Upper lobe of right lung (tissue), 1 donor: Measurements from ENCODE around the gene SAMD4A. TPM values are rescaled to one million over a fixed set of nuclear protein-coding genes. Genes with fewer than 3 reads are reported as not detected.
A peak's percentile ranks its signal among the peaks of the same experiment; 100 is the strongest.

Source experiments
- ATAC-seq: fragments of 200-7000 bp; cut with Tn5 transposase; one replicate; pipeline ENCODE4 v1.9.1; 2020; ENCODE audit warnings: mild to moderate bottlenecking, moderate library complexity
- DNase-seq: peaks from one replicate; pipeline ENCODE4 v3.0.0-alpha.2; 2020
- H3K27ac ChIP-seq: fragments of 200-600 bp; one replicate; pipeline ENCODE4 v1.8.0; 2022
- H3K27me3 ChIP-seq: fragments of 200-600 bp; one replicate; pipeline ENCODE4 v1.8.0; 2022; ENCODE audit warnings: mild to moderate bottlenecking
- H3K36me3 ChIP-seq: fragments of 200-600 bp; one replicate; pipeline ENCODE4 v1.8.0; 2022
- H3K4me1 ChIP-seq: fragments of 200-600 bp; one replicate; pipeline ENCODE4 v1.8.0; 2022
- H3K4me3 ChIP-seq: fragments of 200-600 bp; one replicate; pipeline ENCODE4 v1.8.0; 2022; ENCODE audit warnings: mild to moderate bottlenecking
- H3K9me3 ChIP-seq: fragments of 200-600 bp; one replicate; pipeline ENCODE4 v1.8.0; 2022
- CTCF ChIP-seq: fragments of 200-600 bp; IDR thresholded peaks from one replicate; pipeline ENCODE4 v1.8.0; 2022; ENCODE audit warnings: antibody characterized with exemption
- intact Hi-C: fragments of 100-400 bp; cut with DNase I; formaldehyde crosslinking; loops from one replicate; pipeline ENCODE4 v1.11.0; 2022
- total RNA-seq: library from RNA; stranded (reverse); fragmentation: NEBNext Ultra II Directional; extraction: Animal tissue kit (Norgen Biotek cat#: 25700); gene quantifications from one replicate; pipeline ENCODE4 v1.2.1, GENCODE V29; 2021
- donor health status: DM: no; HTN: yes; CAD: no; lungs with severe emphysema.

Gene SAMD4A
- total RNA-seq, 1 donor from 2014 or later: 39.1 TPM

GRCh38 chr14:54674046-54674741, 107.3 kb downstream of the SAMD4A start:
- no peaks in the 10 kb centered on the region for H3K9me3 ChIP-seq
- no peak overlapping the region for H3K27ac ChIP-seq
- ATAC-seq: no peak
- no peaks in the 10 kb centered on the region for H3K36me3 ChIP-seq
- no peak for DNase-seq
- H3K4me1 ChIP-seq: peaks cover 9% of the 10 kb centered on the region
- no peak for TF ChIP-seq CTCF
- H3K4me3 ChIP-seq: no peak overlapping the region
- intact Hi-C loops: no loop called here
- no peaks in the 10 kb centered on the region for H3K27me3 ChIP-seq

DNA sequence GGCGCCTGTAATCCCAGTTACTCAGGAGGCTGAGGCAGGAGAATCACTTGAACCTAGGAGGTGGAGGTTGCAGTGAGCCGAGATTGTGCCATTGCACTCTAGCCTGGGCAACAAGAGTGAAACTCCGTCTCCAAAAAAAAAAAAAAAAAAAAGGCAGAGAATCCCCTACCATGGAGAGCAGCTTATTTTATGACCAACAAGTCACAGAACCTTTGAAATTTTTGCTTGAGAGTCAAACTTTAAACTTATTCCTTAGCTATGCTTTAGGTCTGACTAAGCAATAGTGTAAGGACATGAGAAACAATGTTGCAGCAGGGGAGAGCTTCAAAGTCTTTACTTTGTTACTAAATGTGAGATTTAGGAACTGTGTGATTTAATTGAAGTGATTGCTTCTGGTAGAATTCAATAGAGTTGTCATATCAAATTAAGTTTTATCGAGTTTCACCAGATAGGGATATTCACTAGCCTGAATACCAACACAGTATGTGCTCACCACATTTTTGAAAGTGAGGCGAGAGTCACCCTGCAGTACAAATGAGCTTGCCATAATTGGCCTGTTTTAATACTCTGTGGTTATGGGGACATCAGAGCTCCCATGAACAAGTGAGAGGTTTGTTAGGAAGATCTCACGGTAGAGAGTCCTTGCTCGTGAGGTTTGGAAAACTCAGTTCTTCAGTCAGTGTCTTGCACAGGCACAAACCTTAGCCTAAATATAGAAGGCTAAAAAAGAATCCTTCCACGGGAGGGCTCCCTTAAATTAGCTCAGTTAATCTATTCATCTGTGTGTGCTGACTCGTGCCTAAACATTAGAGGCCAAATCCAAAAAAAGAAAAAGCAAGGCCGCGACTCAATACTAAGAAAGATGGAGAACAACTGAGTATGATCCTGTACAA, 108.6 kb downstream of the SAMD4A start:
- DNase-seq (no peak), ATAC-seq (no peak)
- no peaks in the 10 kb centered on the region for H3K27me3 ChIP-seq
- no peak overlapping the region for H3K4me3 ChIP-seq
- peaks cover 6% of the 10 kb centered on the region for H3K4me1 ChIP-seq
- peak overlapping the region; percentile 17 for H3K27ac ChIP-seq
- no peaks in the 10 kb centered on the region for H3K9me3 ChIP-seq
- no peaks in the 10 kb centered on the region for H3K36me3 ChIP-seq
- TF ChIP-seq CTCF: no peak
- intact Hi-C loops: no loop called here

DNA sequence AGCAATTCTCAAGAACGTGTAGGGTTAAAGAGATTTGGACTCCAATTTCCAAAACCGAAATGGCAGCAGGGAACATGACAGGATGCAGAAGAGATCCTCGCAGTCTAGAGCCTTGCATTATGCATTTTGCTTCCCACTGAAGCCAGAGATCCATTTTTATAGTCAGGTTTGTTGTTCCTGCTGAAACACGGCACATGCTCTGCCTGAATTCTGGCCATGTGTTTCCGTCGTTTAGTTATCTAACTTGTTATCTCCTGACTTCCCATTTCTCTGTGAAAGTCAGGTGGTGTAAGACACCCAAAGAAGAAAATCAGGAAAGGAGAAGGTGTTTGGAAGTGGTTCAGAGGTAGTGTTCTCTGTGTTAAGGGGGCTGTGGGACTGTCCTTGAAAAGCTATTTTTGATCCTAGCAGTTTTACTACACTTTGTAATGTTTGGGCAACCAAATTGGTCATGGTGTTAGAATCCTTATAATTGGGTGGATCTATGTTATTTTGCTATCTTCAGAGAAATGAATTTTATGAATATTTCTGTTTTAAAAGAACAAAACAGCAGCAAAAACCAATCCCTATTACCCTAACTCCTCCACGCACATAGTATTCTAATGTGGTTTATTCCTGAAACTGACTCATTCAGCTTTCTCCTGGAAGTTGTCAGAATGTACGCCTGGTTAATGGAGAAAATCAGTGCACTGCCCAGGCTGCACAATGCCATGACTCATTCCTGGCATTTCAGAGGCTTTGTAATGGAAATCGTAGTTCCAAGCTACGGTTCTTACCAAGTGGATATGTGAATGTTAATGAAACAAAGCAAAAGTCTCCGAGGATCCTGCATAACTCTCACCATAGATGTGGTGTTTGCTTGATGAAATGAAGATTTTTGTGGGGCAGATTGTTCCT, 110.1 kb downstream of the SAMD4A start:
- Histone ChIP-seq H3K9me3 (no peaks in the 10 kb centered on the region), H3K27me3 (no peaks in the 10 kb centered on the region), H3K4me1 (no peaks in the 10 kb centered on the region), H3K36me3 (no peaks in the 10 kb centered on the region), H3K4me3 (no peak overlapping the region), H3K27ac (peak overlapping the region; percentile 2)
- peak; percentile 39 for ATAC-seq
- intact Hi-C loops: no loop called here
- no peak for TF ChIP-seq CTCF
- no peak for DNase-seq

GRCh38 chr14:54680651-54681050, 113.7 kb downstream of the SAMD4A start:
- DNase-seq (no peak), ATAC-seq (no peak)
- Histone ChIP-seq H3K36me3 (no peaks in the 10 kb centered on the region), H3K4me3 (no peak overlapping the region), H3K27me3 (no peaks in the 10 kb centered on the region), H3K4me1 (peaks cover 18% of the 10 kb centered on the region), H3K9me3 (no peaks in the 10 kb centered on the region), H3K27ac (no peak overlapping the region)
- intact Hi-C loops: no loop called here
- TF ChIP-seq CTCF: no peak

DNA sequence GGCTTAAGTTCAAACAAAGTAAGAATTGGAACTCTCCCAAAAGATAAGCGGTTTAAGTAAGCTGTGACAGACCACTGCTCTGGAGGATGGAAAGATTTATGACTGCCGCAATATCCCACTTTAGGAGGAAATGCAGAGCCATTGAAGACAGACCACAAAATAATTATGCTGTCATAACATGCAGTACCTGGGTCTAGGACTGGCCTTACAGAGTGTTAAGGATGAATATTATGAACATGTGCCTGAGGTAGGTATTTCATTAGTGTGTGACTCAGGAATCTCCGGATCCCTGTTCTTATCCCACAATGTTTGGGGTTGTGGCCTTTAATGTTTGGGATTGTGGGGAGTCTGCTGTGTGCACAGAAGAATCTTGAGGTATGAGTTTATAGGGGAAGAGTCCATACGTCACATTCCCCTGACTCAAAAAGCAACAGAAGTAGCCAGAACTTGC, 114.9 kb downstream of the SAMD4A start:
- TF ChIP-seq CTCF: no peak
- peaks cover 23% of the 10 kb centered on the region for H3K4me1 ChIP-seq
- H3K9me3 ChIP-seq: no peaks in the 10 kb centered on the region
- DNase-seq (no peak), ATAC-seq (no peak)
- H3K27ac ChIP-seq: no peak overlapping the region
- H3K36me3 ChIP-seq: no peaks in the 10 kb centered on the region
- H3K27me3 ChIP-seq: no peaks in the 10 kb centered on the region
- intact Hi-C loops: no loop called here
- no peak overlapping the region for H3K4me3 ChIP-seq
